HCT116 (cell line): ENCODE data around the gene ARHGAP10. TPM values are rescaled to one million over a fixed set of nuclear protein-coding genes. Genes with fewer than 3 reads are reported as not detected.
A peak's percentile ranks its signal among the peaks of the same experiment; 100 is the strongest.

ENCODE experiments used
- ATAC-seq: fragments of 200-7000 bp; cut with Tn5 transposase; 2 replicates; pipeline ENCODE4 v1.9.1; 2020; ENCODE audit warnings: mild to moderate bottlenecking, moderate library complexity
- BruUV-seq: library from RNA; stranded (reverse); fragments of 400-500 nt; replicated peaks from 2 replicates; lab custom pipeline; 2021; lab: Mats Ljungman, UMichigan
- CTCF ChIA-PET: fragments of 300-600 bp; sonication (Branson Sonifier 250); formaldehyde crosslinking; loops from one replicate; lab custom pipeline; 2021; ENCODE audit warnings: antibody characterized with exemption; lab: Charles Lee
- POLR2A ChIA-PET: fragments of 300-600, 350-600 bp; sonication (Branson Sonifier 250); formaldehyde crosslinking; loops from one replicate; lab custom pipeline; 2021; ENCODE audit warnings: antibody characterized with exemption; lab: Charles Lee
- RAD21 ChIA-PET, 2 experiments: fragments of 300-600 bp; sonication (Branson Sonifier 250); formaldehyde crosslinking; loops; one replicate each; lab custom pipeline; 2023; ENCODE audit warnings: low total read pairs in 2 of 2; ENCODE audit not compliant: uncharacterized antibody in 2 of 2, unreplicated experiment in 2 of 2, low non-redundant PET in 1 of 2; lab: Charles Lee
- DNase-seq: peaks from one replicate; pipeline ENCODE4 v3.0.0-alpha.2; 2010; ENCODE audit warnings: low read depth, low spot score
- H2AFZ ChIP-seq: fragments of 200-600 bp; shearing (Covaris generic), sonication (generic); 2 replicates; pipeline ENCODE4 v1.6.1; 2017; ENCODE audit warnings: low read depth, mixed run types, mixed read lengths, antibody characterized with exemption, low read length; ENCODE audit not compliant: poor library complexity, severe bottlenecking
- H3K27ac ChIP-seq: 2 replicates; pipeline ENCODE4 v1.5.1; 2012; ENCODE audit warnings: low read depth, low read length
- H3K27me3 ChIP-seq: fragments of 200-600 bp; sonication (generic); 2 replicates; pipeline ENCODE4 v1.6.1; 2016; ENCODE audit warnings: mixed run types, low read length, mixed read lengths; ENCODE audit not compliant: insufficient read depth
- H3K36me3 ChIP-seq, 2 experiments: fragments of 200-500 bp in 1 of 2; fragments of 200-600 bp in 1 of 2; sonication (Bioruptor generic) in 1 of 2; sonication (generic) in 1 of 2; 2 replicates each; pipeline versions ENCODE4 v1.5.1 to v1.6.1; 2014 to 2016; ENCODE audit warnings: low read length in 2 of 2, inconsistent platforms in 1 of 2, mixed read lengths in 1 of 2, mixed run types in 1 of 2; ENCODE audit not compliant: insufficient read depth in 2 of 2, control insufficient read depth in 1 of 2
- H3K4me1 ChIP-seq, 2 experiments: fragments of 200-600 bp in 1 of 2; sonication (generic) in 1 of 2; 2 replicates each; pipeline versions ENCODE4 v1.5.1 to v1.6.1; 2012 to 2017; ENCODE audit warnings: low read length in 2 of 2, inconsistent platforms in 1 of 2, mild to moderate bottlenecking in 1 of 2, mixed read lengths in 1 of 2, mixed run types in 1 of 2, moderate library complexity in 1 of 2; ENCODE audit not compliant: insufficient read depth in 2 of 2, control insufficient read depth in 1 of 2
- H3K4me2 ChIP-seq: fragments of 200-600 bp; sonication (generic); 2 replicates; pipeline ENCODE4 v1.6.1; 2017; ENCODE audit warnings: mixed run types, low read length, mixed read lengths
- H3K4me3 ChIP-seq, 2 experiments: fragments of 200-600 bp in 1 of 2; sonication (generic) in 1 of 2; replicated peaks in 1 of 2; 2 replicates each; pipeline ENCODE4 v1.5.1; 2011 to 2016; ENCODE audit warnings: low read length in 2 of 2, control low read depth in 1 of 2, low read depth in 1 of 2, mild to moderate bottlenecking in 1 of 2, mixed read lengths in 1 of 2, mixed run types in 1 of 2
- H3K79me2 ChIP-seq: fragments of 200-600 bp; sonication (generic); 2 replicates; pipeline ENCODE4 v1.6.1; 2017; ENCODE audit warnings: mild to moderate bottlenecking, mixed run types, low read length, moderate library complexity, mixed read lengths; ENCODE audit not compliant: insufficient read depth
- H3K9ac ChIP-seq: fragments of 200-600 bp; sonication (generic); 2 replicates; pipeline ENCODE4 v1.6.1; 2016; ENCODE audit warnings: low read length, mixed read lengths
- H3K9me2 ChIP-seq: fragments of 200-600 bp; sonication (generic), shearing (Covaris generic); 2 replicates; pipeline ENCODE4 v1.6.1; 2017; ENCODE audit warnings: mixed run types, mild to moderate bottlenecking, moderate library complexity; ENCODE audit not compliant: insufficient read depth
- H3K9me3 ChIP-seq, 2 experiments: fragments of 200-500 bp in 1 of 2; fragments of 200-600 bp in 1 of 2; sonication (Bioruptor generic) in 1 of 2; sonication (generic) in 1 of 2; 2 replicates each; pipeline ENCODE4 v1.6.1; 2014 to 2017; ENCODE audit warnings: low read length in 2 of 2, mixed read lengths in 2 of 2, inconsistent platforms in 1 of 2, low read depth in 1 of 2, mild to moderate bottlenecking in 1 of 2, mixed run types in 1 of 2, moderate library complexity in 1 of 2; ENCODE audit not compliant: control insufficient read depth in 1 of 2, insufficient read depth in 1 of 2
- H4K20me1 ChIP-seq: fragments of 200-600 bp; sonication (generic), shearing (Covaris generic); 2 replicates; pipeline ENCODE4 v1.6.1; 2017; ENCODE audit warnings: mixed run types, mild to moderate bottlenecking, moderate library complexity; ENCODE audit not compliant: insufficient read depth
- ATF3 ChIP-seq: IDR thresholded peaks from 2 replicates; pipeline ENCODE4 v1.6.1; 2012
- CEBPB ChIP-seq: IDR thresholded peaks from 2 replicates; pipeline ENCODE4 v1.6.1; 2012; ENCODE audit warnings: low read depth
- CTCF ChIP-seq, 3 experiments: fragments of 200-600 bp in 1 of 3; sonication (generic) in 1 of 3; IDR thresholded peaks in 2 of 3; conservative IDR thresholded peaks in 1 of 3; 2 replicates each; pipeline ENCODE4 v1.5.1; 2012 to 2017; ENCODE audit warnings: low read depth in 2 of 3, low read length in 2 of 3, antibody characterized with exemption in 1 of 3, borderline replicate concordance in 1 of 3, control low read depth in 1 of 3, mild to moderate bottlenecking in 1 of 3, mixed read lengths in 1 of 3, mixed run types in 1 of 3, moderate library complexity in 1 of 3; ENCODE audit not compliant: insufficient read depth in 1 of 3
- EGR1 ChIP-seq: IDR thresholded peaks from 2 replicates; pipeline ENCODE4 v1.6.1; 2012; ENCODE audit warnings: low read depth
- EZH2 ChIP-seq: fragments of 200-600 bp; sonication (generic); IDR thresholded peaks from 2 replicates; pipeline ENCODE4 v1.6.1; 2017; ENCODE audit warnings: antibody characterized with exemption, mixed run types
- EZH2phosphoT487 ChIP-seq: fragments of 200-600 bp; IDR thresholded peaks from 2 replicates; pipeline ENCODE4 v1.6.1; 2018; ENCODE audit warnings: antibody characterized with exemption, borderline replicate concordance
- FOSL1 ChIP-seq: IDR thresholded peaks from 2 replicates; pipeline ENCODE4 v1.6.1; 2012; ENCODE audit warnings: low read depth
- JUND ChIP-seq: IDR thresholded peaks from 2 replicates; pipeline ENCODE4 v1.6.1; 2012
- MAX ChIP-seq: IDR thresholded peaks from 2 replicates; pipeline ENCODE4 v1.6.1; 2012
- POLR2A ChIP-seq: IDR thresholded peaks from 2 replicates; pipeline ENCODE4 v1.7.0; 2011; ENCODE audit warnings: borderline replicate concordance; ENCODE audit not compliant: insufficient read depth, insufficient read length; ENCODE audit errors: extremely low read depth
- POLR2AphosphoS5 ChIP-seq: IDR thresholded peaks from 2 replicates; pipeline ENCODE4 v1.6.1; 2011; ENCODE audit warnings: mild to moderate bottlenecking, low read depth, low read length, moderate library complexity
- RAD21 ChIP-seq: IDR thresholded peaks from 2 replicates; pipeline ENCODE4 v1.6.1; 2012; ENCODE audit warnings: low read depth, mild to moderate bottlenecking
- REST ChIP-seq: IDR thresholded peaks from 2 replicates; pipeline ENCODE4 v1.6.1; 2012; ENCODE audit warnings: low read depth
- SIN3A ChIP-seq: IDR thresholded peaks from 2 replicates; pipeline ENCODE4 v1.6.1; 2012; ENCODE audit warnings: low read depth
- SP1 ChIP-seq: IDR thresholded peaks from 2 replicates; pipeline ENCODE4 v1.6.1; 2012; ENCODE audit warnings: low read depth
- SRF ChIP-seq: IDR thresholded peaks from 2 replicates; pipeline ENCODE4 v1.6.1; 2012; ENCODE audit warnings: low read depth
- TCF7L2 ChIP-seq: IDR thresholded peaks from 2 replicates; pipeline ENCODE4 v1.7.0; 2011; ENCODE audit warnings: borderline replicate concordance, inconsistent platforms; ENCODE audit not compliant: insufficient read depth, insufficient read length; ENCODE audit errors: extremely low read depth
- YY1 ChIP-seq: IDR thresholded peaks from 2 replicates; pipeline ENCODE4 v1.6.1; 2011; ENCODE audit warnings: low read length, low read depth, moderate library complexity, mild to moderate bottlenecking; ENCODE audit not compliant: insufficient replicate concordance; ENCODE audit errors: extremely low read depth
- intact Hi-C: fragments of 100-400 bp; cut with micrococcal nuclease; formaldehyde crosslinking; loops from 2 replicates; pipeline ENCODE4 v1.10.0; 2022
- total RNA-seq: library from RNA; stranded (reverse); gene quantifications from one replicate; pipeline ENCODE4 v1.2.1, GENCODE V29; 2021; ENCODE audit not compliant: unreplicated experiment

The ARHGAP10 gene
- total RNA-seq, 1 experiment from 2014 or later, result 24.7 TPM

GRCh38 chr4:147776716-147777115, 44.8 kb downstream of the ARHGAP10 start (continued):
- TF ChIP-seq REST, result no peak
- no peak for TF ChIP-seq POLR2A

- H3K4me3 ChIP-seq, result peak overlapping the region in 1 of 2 experiments; percentile 37; a peak in 2 of 4 replicates
- H3K36me3 ChIP-seq, result no peaks in the 10 kb centered on the region
- H4K20me1 ChIP-seq, result peaks cover 14% of the 10 kb centered on the region; the same call in 1 of the 2 replicates
- intact Hi-C loops, result loop anchor here (5.0 kb wide), 1 partner anchor 60 kb away; no protein-coding TSS in a partner anchor
- BruUV-seq, result no TSS peak
- RAD21 ChIA-PET, result no interaction called here
- ATAC-seq, result peak; percentile 86
- no peaks in the 10 kb centered on the region for H3K9me3 ChIP-seq
- CTCF ChIA-PET, result no interaction called here
- peak; percentile 59 for DNase-seq
- H2AFZ ChIP-seq, result no peak overlapping the region
- peaks cover 80% of the 10 kb centered on the region for H3K79me2 ChIP-seq
- H3K9me2 ChIP-seq, result no peaks in the 10 kb centered on the region
- H3K4me2 ChIP-seq, result peak overlapping the region; percentile 72
- H3K27me3 ChIP-seq, result no peaks in the 10 kb centered on the region
- no peak overlapping the region for H3K27ac ChIP-seq
- H3K9ac ChIP-seq, result no peak overlapping the region
- POLR2A ChIA-PET, result no interaction called here
- peaks cover 40 to 90% of the 10 kb centered on the region in 2 experiments for H3K4me1 ChIP-seq
- TF ChIP-seq CTCF (IDR thresholded peaks at IDR 0.05 in 2 of 3, conservative IDR thresholded peaks at IDR 0.05 in 1 of 3; ENCODE audit: borderline replicate concordance in 1 of 3, insufficient read depth in 1 of 3, low read depth in 2 of 3, low read length in 2 of 3), result no peak
- no peak for TF ChIP-seq YY1
- TF ChIP-seq EZH2phosphoT487, result no peak
- TF ChIP-seq RAD21, result no peak
- TF ChIP-seq CEBPB, result peak; percentile 31; the same call in 1 of the 2 replicates
- peak; percentile 96 for TF ChIP-seq FOSL1
- TF ChIP-seq MAX, result peak; percentile 39; the same call in 1 of the 2 replicates
- no peak for TF ChIP-seq EGR1
- TF ChIP-seq JUND, result peak; percentile 92
- TF ChIP-seq SIN3A, result peak; percentile 58; the same call in 1 of the 2 replicates
- TF ChIP-seq TCF7L2, result peak; percentile 45
- peak; percentile 72 for TF ChIP-seq SRF
- no peak for TF ChIP-seq ATF3
- no peak for TF ChIP-seq POLR2A
- peak; percentile 42; the same call in 1 of the 2 replicates for TF ChIP-seq POLR2AphosphoS5
- no peak for TF ChIP-seq EZH2
- TF ChIP-seq SP1, result peak; percentile 91
Observed at GRCh38 chr4:147777456-147778091, 45.7 kb downstream of the ARHGAP10 start.
